HG02571 (cell line): Measurements from ENCODE around the gene VPS26B.
"Not testable (repeated sequence)": the region's sequence is repeated elsewhere in the genome, so short reads cannot be mapped to it uniquely, and the experiment has no call there.

ENCODE experiments used
- ATAC-seq: cut with Tn5 transposase; IDR thresholded peaks from one replicate; pipeline ENCODE4 v1.9.1; 2021; ENCODE audit warnings: mild to moderate bottlenecking, moderate library complexity; ENCODE audit not compliant: unreplicated experiment

The VPS26B gene

DNA sequence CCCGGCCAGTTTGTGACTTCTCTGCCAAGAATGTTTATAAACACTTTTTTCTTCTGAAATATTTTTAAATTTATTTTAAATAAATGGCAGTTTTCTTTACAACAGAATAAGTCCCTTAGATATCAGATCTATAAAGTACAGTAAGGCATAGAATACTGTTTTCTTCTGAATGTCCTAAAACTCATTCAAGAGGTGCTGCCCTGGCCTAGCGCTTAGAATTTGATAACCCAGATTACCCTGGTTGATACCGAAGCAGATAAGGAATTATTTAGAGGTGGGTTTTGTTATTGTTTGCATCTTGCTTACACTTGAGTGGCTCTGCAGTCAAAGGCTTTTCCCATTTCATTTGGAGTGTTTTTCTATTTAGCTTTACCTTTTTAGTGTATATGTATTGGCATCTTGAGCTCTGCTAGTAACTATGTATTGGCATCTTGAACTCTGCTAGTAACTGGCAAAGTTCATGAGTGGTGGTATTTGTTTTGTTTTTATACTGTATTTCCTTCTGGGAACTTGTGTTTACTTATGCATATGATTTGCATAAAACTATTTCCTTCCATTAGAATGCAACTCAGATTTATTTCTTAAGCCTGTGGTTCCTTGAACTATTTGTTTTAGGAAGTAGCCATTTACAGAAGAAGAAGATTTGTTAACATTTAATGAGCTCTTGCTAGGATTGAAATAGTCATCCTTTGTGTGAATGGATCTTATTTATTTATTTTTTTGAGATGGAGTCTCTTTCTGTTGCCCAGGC, 30.1 kb downstream of the VPS26B start:
- ATAC-seq, result no peak

GRCh38 chr11:134255184-134255561, 30.7 kb downstream of the VPS26B start:
- ATAC-seq, result not testable (repeated sequence)

DNA sequence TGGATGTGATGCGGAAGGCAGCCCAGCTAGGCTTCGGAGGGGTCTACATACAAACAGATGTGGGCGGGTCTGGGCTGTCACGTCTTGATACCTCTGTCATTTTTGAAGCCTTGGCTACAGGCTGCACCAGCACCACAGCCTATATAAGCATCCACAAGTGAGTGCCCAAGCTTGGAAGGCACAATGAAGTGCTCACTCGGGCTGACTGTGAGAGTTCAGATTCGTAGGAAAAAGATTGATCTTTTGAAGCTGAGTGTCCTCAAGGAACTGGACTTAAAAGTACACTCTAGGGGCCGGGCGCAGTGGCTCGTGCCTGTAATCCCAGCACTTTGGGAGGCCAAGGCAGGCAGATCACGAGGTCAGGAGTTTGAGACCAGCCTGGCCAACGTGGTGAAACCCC, 32.6 kb downstream of the VPS26B start:
- no peak for ATAC-seq

DNA sequence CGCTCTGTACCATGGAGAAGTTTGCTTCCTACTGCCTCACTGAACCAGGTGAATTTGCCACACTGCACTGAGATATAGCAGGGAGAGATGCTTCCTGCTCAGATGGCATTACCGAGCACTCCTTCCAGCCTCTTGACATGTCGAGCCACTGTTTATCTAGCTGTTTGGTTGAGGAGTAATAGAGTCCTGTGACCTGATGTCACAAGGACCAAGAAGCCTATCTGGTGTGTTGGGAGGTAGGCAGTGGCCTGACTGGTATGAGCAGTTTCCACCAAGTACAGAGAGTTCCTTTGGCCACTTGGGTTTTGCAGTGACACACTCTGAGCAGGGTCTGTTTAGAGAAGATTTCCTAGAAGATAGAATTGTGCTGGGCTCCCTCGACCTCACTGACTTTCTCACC, 34.1 kb downstream of the VPS26B start:
- ATAC-seq, result no peak

DNA sequence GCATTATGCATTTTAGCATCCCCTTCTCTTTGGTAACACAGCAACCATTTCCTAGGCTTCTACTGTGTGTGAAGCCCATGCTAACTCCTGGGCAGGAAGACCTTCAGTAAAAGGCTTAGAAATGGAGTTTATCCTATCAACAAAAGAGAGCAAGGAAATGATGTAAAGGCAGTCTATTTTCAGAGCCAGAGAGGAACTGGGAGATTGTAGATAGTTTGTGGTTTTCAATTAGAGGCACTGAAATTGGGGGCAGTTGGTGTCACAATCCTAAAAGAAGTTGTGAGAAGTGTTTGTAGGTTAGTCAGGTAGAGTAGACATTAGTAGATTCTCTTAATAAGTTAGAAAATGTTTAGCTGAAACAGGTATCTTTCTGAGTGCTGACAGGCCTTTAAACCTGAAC, 36.0 kb downstream of the VPS26B start:
- no peak for ATAC-seq

GRCh38 chr11:134260983-134261382, 36.5 kb downstream of the VPS26B start:
- no peak for ATAC-seq

GRCh38 chr11:134261626-134262488, 37.4 kb downstream of the VPS26B start:
- no peak for ATAC-seq

GRCh38 chr11:134264966-134265764, 40.7 kb downstream of the VPS26B start:
- no peak for ATAC-seq

DNA sequence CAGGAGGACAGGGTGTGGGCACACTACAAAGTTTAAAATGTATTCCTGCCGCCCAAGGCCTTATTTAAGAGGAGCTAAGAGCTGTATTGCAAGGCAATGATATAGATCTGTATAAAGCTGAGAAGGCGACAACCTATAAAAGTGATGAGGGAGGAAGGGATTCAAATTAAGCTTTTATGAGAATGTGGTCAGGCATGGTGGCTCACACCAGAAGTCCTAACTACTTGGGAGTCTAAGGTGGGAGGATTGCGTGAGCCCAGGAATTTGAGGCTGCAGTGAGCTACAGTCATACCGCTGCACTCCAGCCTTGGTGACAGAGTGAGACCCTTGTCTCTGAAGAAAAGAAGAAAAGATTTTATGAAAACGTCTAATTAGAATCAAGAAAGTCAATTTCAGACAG, 42.0 kb downstream of the VPS26B start:
- no peak for ATAC-seq

- no peak for ATAC-seq
These were observed 42.4 kb downstream of the VPS26B start for GRCh38 chr11:134266841-134267251.

GRCh38 chr11:134267461-134267860, 43.0 kb downstream of the VPS26B start:
- no peak for ATAC-seq

- ATAC-seq, result no peak
These were observed 43.5 kb downstream of the VPS26B start for GRCh38 chr11:134267966-134268365.

DNA sequence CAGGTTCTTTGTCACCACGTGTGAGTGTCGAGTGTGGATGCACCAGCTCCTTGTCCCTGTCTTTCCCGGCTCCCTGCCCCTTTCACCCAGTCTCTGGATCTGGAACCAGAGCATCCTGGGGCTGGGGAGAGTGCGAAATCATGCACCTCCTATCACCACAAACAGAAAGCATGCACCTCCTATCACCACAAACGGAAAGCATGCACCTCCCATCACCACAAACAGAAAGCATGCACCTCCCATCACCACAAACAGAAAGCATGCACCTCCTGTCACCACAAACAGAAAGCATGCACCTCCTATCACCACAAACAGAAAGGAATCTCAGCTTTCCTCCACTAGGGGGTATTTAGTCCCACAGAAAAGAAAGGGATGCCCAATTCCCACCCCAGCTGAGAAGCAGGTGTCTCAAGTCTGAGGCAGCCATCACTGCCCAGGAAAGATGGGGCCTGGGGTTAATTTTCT, 45.8 kb downstream of the VPS26B start:
- ATAC-seq, result no peak

GRCh38 chr11:134271978-134272377, 47.5 kb downstream of the VPS26B start:
- no peak for ATAC-seq

DNA sequence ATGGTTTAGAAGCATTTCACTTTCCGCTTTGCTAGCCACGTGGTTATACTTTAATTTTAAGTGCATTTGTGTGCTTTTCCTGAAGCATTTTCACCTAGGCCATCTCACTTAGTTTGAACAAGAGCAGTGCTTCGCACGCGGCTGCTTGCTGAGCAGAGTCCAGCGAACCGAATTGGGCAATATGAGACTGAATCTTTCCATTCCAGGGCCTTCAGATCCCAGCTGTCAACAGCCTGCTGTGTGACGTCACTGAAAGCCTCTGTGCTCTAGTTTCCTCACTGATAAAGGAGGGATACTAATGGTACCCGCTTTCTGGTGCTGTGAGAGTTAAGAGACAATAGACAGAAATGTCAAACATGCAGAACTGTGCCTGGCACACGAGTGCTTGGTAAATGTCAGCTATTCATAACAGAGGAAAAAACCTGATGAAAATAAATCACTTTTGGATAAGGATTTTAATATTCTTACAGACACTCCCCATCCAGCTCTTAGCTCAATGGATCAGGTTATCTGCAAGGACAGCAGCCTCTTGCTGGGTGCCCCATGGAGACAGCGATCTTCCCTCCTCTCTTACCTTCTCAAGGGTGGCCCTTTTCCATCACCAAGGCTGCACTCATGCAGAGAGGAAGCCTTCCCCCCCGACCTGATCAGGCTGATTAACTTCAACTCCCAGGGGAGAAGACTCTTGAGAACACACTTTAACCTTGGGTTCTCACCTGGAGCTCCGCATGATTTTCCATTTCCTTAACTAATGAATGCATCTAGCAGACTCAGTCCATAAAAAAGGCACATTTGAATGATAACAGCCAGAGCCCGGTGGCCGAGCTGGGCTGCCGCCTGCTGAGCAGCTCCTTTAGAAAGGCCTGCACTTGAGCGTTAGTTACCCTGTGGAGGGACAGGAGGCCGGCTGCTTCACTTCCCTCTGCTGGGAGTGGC, 48.2 kb downstream of the VPS26B start:
- ATAC-seq, result no peak

- ATAC-seq, result no peak
These were observed 48.8 kb downstream of the VPS26B start for GRCh38 chr11:134273317-134273712.

DNA sequence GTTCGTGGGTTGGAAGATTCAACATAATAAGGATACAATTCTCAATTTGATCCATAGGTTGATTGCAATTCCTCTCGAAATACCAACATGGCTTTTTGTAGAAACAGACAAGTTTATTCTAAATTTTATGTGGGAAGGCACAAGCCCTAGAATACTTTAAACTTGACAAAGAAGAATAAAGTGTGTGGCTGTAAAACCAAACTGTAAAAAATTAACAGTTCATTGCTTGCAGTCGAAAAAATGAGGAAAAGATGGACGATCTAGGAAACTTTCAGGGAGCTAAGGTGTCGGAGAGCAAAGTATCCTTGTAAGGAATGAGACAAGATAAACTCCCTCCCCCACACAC, 50.7 kb downstream of the VPS26B start:
- no peak for ATAC-seq

DNA sequence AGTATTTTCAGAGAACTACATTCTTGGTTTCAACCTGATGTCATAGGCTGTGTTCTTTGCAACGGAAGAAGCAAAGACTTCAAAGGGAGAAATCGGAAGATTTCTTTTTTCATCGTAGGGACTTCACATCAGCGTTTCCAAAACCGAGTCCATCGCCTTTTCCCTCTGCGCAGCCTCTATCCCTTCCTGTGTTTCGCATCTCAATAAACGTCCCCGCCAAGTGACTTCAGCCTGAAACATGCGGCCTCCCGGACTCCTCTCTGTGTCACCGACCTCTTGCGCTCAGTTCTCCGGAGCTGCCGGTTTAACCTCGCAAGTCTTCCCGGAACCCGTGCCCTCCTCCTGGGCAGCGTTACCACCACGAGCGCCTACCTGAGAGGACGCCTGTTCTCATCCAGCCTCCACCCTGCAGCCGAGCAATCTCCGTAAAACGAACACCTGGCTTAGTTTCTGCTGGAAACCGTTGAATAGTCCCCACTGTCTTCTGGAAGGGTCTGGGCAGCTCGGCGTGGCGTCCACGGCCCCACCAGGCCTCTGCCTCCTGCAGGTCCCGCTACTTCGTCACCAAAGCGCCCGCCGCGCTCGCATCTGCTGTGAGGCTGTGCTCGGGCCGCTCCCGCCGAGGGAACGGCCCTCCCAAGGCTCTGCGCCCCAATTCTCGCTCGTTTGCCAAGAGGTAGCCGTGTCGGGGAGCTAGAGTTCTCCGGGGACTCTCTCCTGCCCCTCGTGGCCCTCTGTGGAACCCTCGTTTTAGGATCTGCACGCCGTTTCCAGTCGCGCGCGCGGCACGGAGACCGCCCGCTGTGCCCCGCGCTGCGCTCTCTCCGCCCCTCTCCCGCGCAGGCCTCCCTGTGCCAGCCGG, 51.3 kb downstream of the VPS26B start, which contains the start of gene GLB1L3:
Gene GLB1L3, plus strand, starts transcription at position 846 of the 862 bp plus-strand sequence. CDS start 362 bp downstream, outside the sequence.
- ATAC-seq, result no peak
